Esophagus muscularis mucosa (tissue), 3 donors: ENCODE results near the gene RPRD1A.
"Not testable (repeated sequence)": the region's sequence is repeated elsewhere in the genome, so short reads cannot be mapped to it uniquely, and the experiment has no call there.

ENCODE experiments used
- EP300 ChIP-seq: sonication (generic); formaldehyde crosslinking; IDR thresholded peaks from one replicate; pipeline ENCODE4 v1.6.1; 2017; ENCODE audit warnings: antibody characterized with exemption
- TF ChIP-seq, protein P1 (sequence below), 3 experiments: fragments of 200-600 bp in 2 of 3; fragments of 450-650 bp in 1 of 3; sonication (generic) in 2 of 3; IDR thresholded peaks; one replicate each; pipeline ENCODE4 v1.5.1; 2017 to 2019; ENCODE audit warnings: antibody characterized with exemption in 3 of 3, mild to moderate bottlenecking in 2 of 3, moderate library complexity in 1 of 3

GRCh38 chr18:36072406-36072805 lies 5.0 kb upstream of the RPRD1A start:
- TF ChIP-seq, protein P1, sequence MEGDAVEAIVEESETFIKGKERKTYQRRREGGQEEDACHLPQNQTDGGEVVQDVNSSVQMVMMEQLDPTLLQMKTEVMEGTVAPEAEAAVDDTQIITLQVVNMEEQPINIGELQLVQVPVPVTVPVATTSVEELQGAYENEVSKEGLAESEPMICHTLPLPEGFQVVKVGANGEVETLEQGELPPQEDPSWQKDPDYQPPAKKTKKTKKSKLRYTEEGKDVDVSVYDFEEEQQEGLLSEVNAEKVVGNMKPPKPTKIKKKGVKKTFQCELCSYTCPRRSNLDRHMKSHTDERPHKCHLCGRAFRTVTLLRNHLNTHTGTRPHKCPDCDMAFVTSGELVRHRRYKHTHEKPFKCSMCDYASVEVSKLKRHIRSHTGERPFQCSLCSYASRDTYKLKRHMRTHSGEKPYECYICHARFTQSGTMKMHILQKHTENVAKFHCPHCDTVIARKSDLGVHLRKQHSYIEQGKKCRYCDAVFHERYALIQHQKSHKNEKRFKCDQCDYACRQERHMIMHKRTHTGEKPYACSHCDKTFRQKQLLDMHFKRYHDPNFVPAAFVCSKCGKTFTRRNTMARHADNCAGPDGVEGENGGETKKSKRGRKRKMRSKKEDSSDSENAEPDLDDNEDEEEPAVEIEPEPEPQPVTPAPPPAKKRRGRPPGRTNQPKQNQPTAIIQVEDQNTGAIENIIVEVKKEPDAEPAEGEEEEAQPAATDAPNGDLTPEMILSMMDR (IDR thresholded peaks at IDR 0.05) = not testable (repeated sequence)
- not testable (repeated sequence) for TF ChIP-seq EP300
